Gastroesophageal sphincter (tissue), 4 donors: ENCODE data around the gene ABTB2. TPM values are rescaled to one million over a fixed set of nuclear protein-coding genes. Genes with fewer than 3 reads are reported as not detected.

Experiments used
- ATAC-seq: fragments of 150-250 bp; one replicate; pipeline ENCODE4 v1.9.1; 2016; ENCODE audit warnings: mild to moderate bottlenecking, moderate library complexity
- H3K27ac ChIP-seq, 4 donors: fragments of 200-600 bp; sonication (generic) in 3 of 4; 1 replicate in 3 of 4; 2 replicates in 1 of 4; pipeline ENCODE4 v1.5.1; 2016 to 2019
- H3K27me3 ChIP-seq: fragments of 200-600 bp; sonication (generic); one replicate; pipeline ENCODE4 v1.5.1; 2019
- H3K36me3 ChIP-seq, 2 donors: fragments of 200-600 bp; sonication (generic); one replicate each; pipeline ENCODE4 v1.5.1; 2019; ENCODE audit warnings: control low read depth in 1 of 2
- H3K4me1 ChIP-seq, 3 donors: fragments of 200-600 bp; sonication (generic); 1 replicate in 2 of 3; 2 replicates in 1 of 3; pipeline ENCODE4 v1.5.1; 2016 to 2019; ENCODE audit warnings: control low read depth in 2 of 3
- H3K4me3 ChIP-seq, 2 donors: fragments of 200-600 bp; sonication (generic); one replicate each; pipeline ENCODE4 v1.5.1; 2019; ENCODE audit warnings: mild to moderate bottlenecking in 1 of 2, moderate library complexity in 1 of 2
- H3K9me3 ChIP-seq, 3 donors: fragments of 200-600 bp; sonication (generic); one replicate each; pipeline ENCODE4 v1.5.1; 2017 to 2019; ENCODE audit warnings: control low read depth in 2 of 3
- EP300 ChIP-seq: sonication (generic); formaldehyde crosslinking; IDR thresholded peaks from one replicate; pipeline ENCODE4 v1.6.1; 2017; ENCODE audit warnings: antibody characterized with exemption, mild to moderate bottlenecking
- POLR2A ChIP-seq, 2 donors: fragments of 450-650 bp; IDR thresholded peaks; one replicate each; pipeline ENCODE4 v1.6.1; 2017; ENCODE audit warnings: antibody characterized with exemption in 2 of 2, mild to moderate bottlenecking in 2 of 2, moderate library complexity in 1 of 2
- POLR2AphosphoS5 ChIP-seq: sonication (generic); formaldehyde crosslinking; IDR thresholded peaks from one replicate; pipeline ENCODE4 v1.6.1; 2017; ENCODE audit warnings: antibody characterized with exemption
- WGBS, 2 donors: methylation state at CpG; one replicate each; pipeline ENCODE4 v1.1.5; 2018; ENCODE audit warnings: low coverage in 1 of 2; 5-methylcytosine and 5-hydroxymethylcytosine counted together
- total RNA-seq, 4 donors: library from RNA; depleted of rRNA; stranded (reverse); fragments of >200 nt; gene quantifications; one replicate each; pipeline ENCODE4 v1.1.0, GENCODE V29; 2016
- TF ChIP-seq, protein P1 (sequence below), 4 experiments: fragments of 200-600 bp in 2 of 4; fragments of 450-650 bp in 2 of 4; sonication (generic) in 1 of 4; IDR thresholded peaks; one replicate each; pipeline ENCODE4 v1.5.1; 2017 to 2019; ENCODE audit warnings: antibody characterized with exemption in 4 of 4, mild to moderate bottlenecking in 2 of 4, moderate library complexity in 2 of 4

Gene ABTB2
- total RNA-seq, 4 donors from 2014 or later: 4.1 to 11.0 (median 7.5) TPM

DNA sequence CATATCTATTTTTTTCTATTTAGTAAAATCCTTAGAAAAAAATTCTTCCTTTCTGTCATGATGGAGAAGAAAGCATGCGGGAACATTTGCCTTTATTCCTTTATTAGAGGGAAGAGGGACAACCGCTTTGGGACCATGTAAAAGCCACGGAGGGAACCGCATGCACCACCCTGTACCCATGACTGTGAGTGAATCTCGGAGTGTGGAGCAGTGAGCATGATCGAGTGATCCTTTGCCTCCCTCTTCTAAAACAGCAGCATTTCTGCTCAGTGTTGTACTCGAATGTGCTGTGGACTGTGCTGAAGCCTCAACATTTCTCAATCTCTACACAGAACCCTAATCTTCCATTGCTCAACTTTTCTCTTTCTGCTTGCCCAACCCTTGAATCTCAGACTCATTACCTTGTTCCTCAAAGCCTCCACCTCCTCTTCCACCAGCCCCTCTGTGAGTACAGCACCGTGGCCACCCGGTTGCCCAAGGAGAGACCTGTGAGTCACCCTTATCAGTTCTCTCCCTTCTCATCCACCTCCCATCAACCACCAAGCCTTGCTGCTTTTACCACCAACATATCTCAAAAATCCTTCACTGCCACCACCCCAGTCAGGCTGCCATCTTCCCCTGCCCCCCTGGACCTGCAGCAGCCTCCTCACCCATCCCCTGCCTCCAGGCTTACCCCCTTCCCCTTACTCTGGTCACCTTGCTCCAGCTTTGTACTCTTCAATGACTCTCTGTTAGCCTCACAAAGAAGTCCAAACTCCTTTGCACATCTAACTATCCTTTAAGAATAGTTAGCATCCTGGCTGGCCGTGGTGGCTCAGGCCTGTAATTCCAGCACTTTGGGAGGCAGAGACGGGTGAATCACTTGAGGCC lies 149.3 kb downstream of the ABTB2 start:
- Histone ChIP-seq H3K27ac (no peak overlapping the region), H3K9me3 (no peaks in the 10 kb centered on the region), H3K27me3 (no peaks in the 10 kb centered on the region), H3K4me3 (no peak overlapping the region), H3K36me3 (peaks cover 0 to 6% of the 10 kb centered on the region in 2 donors), H3K4me1 (peaks cover 0 to 7% (median 0%) of the 10 kb centered on the region in 3 donors)
- no peak for TF ChIP-seq EP300
- TF ChIP-seq, protein P1, sequence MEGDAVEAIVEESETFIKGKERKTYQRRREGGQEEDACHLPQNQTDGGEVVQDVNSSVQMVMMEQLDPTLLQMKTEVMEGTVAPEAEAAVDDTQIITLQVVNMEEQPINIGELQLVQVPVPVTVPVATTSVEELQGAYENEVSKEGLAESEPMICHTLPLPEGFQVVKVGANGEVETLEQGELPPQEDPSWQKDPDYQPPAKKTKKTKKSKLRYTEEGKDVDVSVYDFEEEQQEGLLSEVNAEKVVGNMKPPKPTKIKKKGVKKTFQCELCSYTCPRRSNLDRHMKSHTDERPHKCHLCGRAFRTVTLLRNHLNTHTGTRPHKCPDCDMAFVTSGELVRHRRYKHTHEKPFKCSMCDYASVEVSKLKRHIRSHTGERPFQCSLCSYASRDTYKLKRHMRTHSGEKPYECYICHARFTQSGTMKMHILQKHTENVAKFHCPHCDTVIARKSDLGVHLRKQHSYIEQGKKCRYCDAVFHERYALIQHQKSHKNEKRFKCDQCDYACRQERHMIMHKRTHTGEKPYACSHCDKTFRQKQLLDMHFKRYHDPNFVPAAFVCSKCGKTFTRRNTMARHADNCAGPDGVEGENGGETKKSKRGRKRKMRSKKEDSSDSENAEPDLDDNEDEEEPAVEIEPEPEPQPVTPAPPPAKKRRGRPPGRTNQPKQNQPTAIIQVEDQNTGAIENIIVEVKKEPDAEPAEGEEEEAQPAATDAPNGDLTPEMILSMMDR (IDR thresholded peaks at IDR 0.05): no peak
- TF ChIP-seq POLR2AphosphoS5: no peak
- TF ChIP-seq POLR2A (IDR thresholded peaks at IDR 0.05): no peak
- peak; percentile 26 for ATAC-seq
- WGBS, 2 donors: 84 to 87% methylated on average over 8 to 9 of the region's 11 CpGs

DNA sequence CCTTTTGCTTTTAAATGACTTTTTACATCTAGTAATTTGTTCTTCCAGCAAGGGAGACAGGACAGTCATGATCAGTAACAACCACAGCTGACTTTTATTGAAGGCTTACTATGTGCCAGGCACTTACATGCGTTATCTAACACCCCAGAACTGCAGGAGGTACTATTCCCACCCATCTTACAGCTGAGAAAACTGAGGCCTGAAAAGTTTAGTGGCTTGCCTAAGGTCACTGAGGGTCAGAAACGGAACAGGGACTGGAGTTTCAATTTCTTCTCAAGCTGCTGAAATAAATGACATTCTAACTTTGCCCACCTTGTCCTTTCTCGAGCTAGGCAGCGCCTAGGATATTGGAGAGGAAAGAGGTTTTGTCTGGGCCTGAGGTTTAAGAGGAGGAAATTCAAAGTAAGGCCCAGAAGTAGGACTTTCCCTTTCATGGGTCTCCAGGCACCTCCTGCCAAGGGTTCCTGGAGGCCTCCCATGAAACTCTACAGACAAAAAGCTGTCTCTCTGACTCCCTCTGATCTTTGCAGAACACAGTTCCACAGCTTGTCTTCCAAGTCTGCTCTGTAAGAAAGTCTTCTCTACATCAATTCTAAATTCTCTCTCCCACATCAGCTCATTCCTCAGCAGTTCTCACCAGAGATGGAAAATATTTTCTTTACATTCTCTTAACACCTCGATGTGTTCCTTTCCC lies 150.2 kb downstream of the ABTB2 start:
- ATAC-seq: no peak
- WGBS, 2 donors: 67 to 82% methylated on average over 1 to 5 of the region's 5 CpGs
- no peaks in the 10 kb centered on the region for H3K27me3 ChIP-seq

DNA sequence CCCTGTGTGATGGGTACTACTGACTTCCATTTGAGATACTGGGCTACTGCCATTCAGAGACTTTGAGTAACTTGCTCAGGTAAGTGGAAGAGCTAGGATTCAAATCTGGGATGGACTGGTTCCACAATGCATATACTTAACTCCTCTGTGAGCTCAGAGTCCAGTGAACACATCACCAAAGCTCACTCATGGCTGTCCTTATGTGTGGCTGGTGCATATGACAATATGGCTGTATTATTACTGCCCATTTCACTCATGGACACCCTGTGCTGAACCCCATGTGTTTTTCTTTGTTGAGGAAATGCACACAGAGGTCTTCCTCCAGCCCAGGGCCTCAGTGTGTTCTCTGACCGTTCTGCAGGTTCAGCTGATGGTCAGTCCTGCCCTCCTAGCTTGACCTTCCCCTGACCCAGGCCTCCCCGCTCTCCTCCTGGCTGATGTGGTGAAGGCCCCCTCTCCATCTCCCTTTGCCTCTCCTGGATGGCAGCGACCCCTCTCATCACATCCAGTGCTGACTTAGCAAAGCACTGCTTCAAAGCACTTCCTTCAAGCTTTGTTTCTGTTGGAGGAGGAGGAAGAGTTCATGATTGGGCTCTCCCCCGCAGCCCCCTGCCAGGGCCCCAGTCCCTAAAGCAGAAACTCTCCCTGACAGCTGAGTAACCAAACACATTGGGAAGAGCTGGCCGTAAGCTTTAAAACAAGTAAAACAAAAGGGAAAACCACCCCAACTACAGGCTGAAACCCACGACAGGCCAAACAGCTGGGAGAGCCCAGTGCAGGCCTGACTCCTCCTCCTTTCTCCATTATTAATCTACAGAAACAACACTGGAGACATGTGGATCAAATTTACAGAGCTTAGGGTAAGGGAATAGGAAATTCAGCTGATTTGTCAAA lies 151.2 kb downstream of the ABTB2 start:
- no peaks in the 10 kb centered on the region for H3K9me3 ChIP-seq
- ATAC-seq: no peak
- no peak for TF ChIP-seq POLR2A (IDR thresholded peaks at IDR 0.05)
- TF ChIP-seq EP300: no peak
- TF ChIP-seq POLR2AphosphoS5: no peak
- TF ChIP-seq, protein P1 (IDR thresholded peaks at IDR 0.05): no peak
- 27 to 30% methylated on average over 2 of the region's 6 CpGs for WGBS, 2 donors
- peaks cover 0 to 5% (median 0%) of the 10 kb centered on the region in 3 donors for H3K4me1 ChIP-seq
- H3K27ac ChIP-seq: no peak overlapping the region
- H3K4me3 ChIP-seq: no peak overlapping the region
- H3K27me3 ChIP-seq: no peaks in the 10 kb centered on the region
- peaks cover 0 to 10% of the 10 kb centered on the region in 2 donors for H3K36me3 ChIP-seq

More for the DNA sequence above, 150.2 kb downstream of the ABTB2 start:
- Histone ChIP-seq H3K27ac (no peak overlapping the region), H3K4me3 (no peak overlapping the region), H3K4me1 (peaks cover 0 to 5% (median 0%) of the 10 kb centered on the region in 3 donors), H3K36me3 (peaks cover 0 to 10% of the 10 kb centered on the region in 2 donors), H3K9me3 (no peaks in the 10 kb centered on the region)
- TF ChIP-seq, protein P1 (IDR thresholded peaks at IDR 0.05): no peak
- TF ChIP-seq EP300 (no peak), POLR2AphosphoS5 (no peak), POLR2A (IDR thresholded peaks at IDR 0.05) (no peak)

DNA sequence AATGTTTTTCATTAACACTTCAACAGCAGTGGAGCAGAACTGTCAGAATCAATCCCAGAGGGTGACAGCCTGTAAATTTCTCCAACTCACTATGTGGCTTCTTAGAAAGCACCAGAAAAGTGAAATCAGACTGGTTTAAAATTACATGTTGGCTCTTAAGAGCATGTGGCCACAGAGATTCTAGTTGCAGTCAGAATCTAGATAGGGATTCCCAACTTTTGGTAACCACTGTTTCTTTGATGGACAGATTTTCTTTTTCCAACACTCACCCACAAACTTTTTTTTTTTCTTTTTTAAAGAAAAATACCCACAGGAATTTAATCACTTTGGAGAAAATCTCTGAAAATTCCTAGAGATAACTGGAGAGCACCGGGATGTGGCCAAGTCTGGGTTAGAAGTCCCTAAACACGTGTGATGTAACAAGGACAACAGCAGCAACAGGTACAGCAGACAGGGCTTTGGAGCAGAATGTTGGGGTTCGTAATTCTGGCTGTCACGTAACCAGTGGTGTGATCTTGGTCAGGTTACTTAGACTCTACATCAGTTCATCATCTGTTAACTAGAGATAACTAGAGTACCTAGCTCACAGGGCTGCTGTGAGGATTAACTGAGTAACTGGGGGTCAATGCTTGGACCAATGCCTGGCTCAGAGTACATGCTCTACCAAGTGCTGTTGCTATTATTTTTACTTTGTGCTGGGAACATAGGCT lies 152.3 kb downstream of the ABTB2 start:
- Histone ChIP-seq H3K4me3 (no peak overlapping the region), H3K9me3 (no peaks in the 10 kb centered on the region), H3K27ac (no peak overlapping the region), H3K36me3 (peaks cover 0 to 10% of the 10 kb centered on the region in 2 donors), H3K4me1 (peaks cover 0 to 5% (median 0%) of the 10 kb centered on the region in 3 donors), H3K27me3 (no peaks in the 10 kb centered on the region)
- WGBS, 2 donors: 67 to 73% methylated on average over 3 to 4 of the region's 4 CpGs
- TF ChIP-seq POLR2A (IDR thresholded peaks at IDR 0.05): no peak
- TF ChIP-seq EP300: no peak
- TF ChIP-seq, protein P1 (IDR thresholded peaks at IDR 0.05): no peak
- no peak for TF ChIP-seq POLR2AphosphoS5
- ATAC-seq: no peak
